IMR-90 (cell line): ENCODE results near the gene SPSB2. TPM values are rescaled to one million over a fixed set of nuclear protein-coding genes. Genes with fewer than 3 reads are reported as not detected.

Experiments
- MXI1 ChIP-seq: IDR thresholded peaks from 2 replicates; pipeline ENCODE4 v1.6.1; 2012; ENCODE audit warnings: low read depth, mild to moderate bottlenecking, low read length, moderate library complexity, borderline replicate concordance
- polyA plus RNA-seq, 3 experiments: library from polyadenylated mRNA; depleted of rRNA; stranded (reverse); fragments of >200 nt; gene quantifications; 2 replicates each; pipeline ENCODE4 v1.2.3, GENCODE V29; 2012; ENCODE audit warnings: low replicate concordance in 1 of 3
- total RNA-seq: library from RNA; depleted of rRNA; stranded (reverse); fragments of >200 nt; gene quantifications from 2 replicates; pipeline ENCODE4 v1.2.3, GENCODE V29; 2012
- TF ChIP-seq, protein P1 (sequence below): fragments of 150-350 bp; IDR thresholded peaks from 2 replicates; pipeline ENCODE4 v1.6.1; 2016; ENCODE audit warnings: low read depth, mild to moderate bottlenecking, low read length, moderate library complexity, borderline replicate concordance

Gene SPSB2
- total and polyA plus RNA-seq, 2 of the 4 experiments (the other 2 are of a cell fraction): 1.3 to 4.1 TPM

DNA sequence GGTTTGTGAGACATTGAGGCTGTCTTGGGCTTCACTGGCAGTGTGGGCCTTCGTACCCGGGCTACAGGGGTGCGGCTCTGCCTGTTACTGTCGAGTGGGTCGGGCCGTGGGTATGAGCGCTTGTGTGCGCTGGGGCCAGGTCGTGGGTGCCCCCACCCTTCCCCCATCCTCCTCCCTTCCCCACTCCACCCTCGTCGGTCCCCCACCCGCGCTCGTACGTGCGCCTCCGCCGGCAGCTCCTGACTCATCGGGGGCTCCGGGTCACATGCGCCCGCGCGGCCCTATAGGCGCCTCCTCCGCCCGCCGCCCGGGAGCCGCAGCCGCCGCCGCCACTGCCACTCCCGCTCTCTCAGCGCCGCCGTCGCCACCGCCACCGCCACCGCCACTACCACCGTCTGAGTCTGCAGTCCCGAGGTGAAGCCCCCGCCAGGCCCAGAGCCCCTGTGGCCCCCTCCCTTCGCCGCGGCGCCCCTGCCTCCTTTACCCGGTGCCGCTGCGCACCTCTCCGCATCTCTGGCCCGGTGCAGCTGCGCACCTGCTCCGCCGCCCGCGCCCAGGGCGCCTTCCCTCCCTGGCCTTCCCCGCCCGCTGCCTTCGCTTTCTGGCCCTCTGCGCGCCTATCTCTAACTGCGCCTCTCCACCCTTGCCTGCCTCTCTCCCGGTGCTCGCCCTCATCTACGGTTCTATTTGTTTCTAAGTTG, 41.3 kb upstream of the SPSB2 start, which contains the start of gene ENO2 (continued):
- TF ChIP-seq, protein P1, sequence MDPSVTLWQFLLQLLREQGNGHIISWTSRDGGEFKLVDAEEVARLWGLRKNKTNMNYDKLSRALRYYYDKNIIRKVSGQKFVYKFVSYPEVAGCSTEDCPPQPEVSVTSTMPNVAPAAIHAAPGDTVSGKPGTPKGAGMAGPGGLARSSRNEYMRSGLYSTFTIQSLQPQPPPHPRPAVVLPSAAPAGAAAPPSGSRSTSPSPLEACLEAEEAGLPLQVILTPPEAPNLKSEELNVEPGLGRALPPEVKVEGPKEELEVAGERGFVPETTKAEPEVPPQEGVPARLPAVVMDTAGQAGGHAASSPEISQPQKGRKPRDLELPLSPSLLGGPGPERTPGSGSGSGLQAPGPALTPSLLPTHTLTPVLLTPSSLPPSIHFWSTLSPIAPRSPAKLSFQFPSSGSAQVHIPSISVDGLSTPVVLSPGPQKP: no peak
- no peak for TF ChIP-seq MXI1
